ENCODE data around the gene PAGR1. TPM values are rescaled to one million over a fixed set of nuclear protein-coding genes. Genes with fewer than 3 reads are reported as not detected.

Gene PAGR1
- total and polyA plus RNA-seq, 9 of the 15 experiments (the other 6 are each of a cell fraction or from before 2014, with no cell fraction given) = 1.4 to 58.2 (median 16.8) TPM

DNA sequence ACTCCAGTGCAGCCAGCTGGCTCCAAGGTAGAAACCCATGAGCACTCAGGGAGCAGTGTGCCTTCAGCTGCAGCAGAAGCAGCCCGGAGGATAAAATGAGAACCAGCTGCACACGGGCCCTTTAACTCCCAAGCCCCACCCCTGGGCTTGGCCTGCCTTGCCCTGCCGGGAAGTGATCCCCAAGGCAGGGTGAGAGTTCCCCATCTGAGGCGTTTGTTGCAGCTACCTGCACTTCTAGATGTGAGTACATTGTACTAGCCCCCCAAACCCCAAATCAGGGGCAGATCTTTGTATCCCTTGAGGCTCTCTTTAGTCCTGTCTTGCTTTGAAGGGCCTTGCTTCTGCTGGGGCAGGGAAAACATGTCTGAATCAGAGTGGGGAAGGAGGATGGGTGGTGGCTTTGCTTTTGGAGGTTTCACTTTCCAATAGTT lies 4.3 kb downstream of the PAGR1 start, which contains the start of gene MVP (continued):
- TF ChIP-seq PTRF (tag; IDR thresholded peaks at IDR 0.05) = no peak
- TF ChIP-seq, protein P1, sequence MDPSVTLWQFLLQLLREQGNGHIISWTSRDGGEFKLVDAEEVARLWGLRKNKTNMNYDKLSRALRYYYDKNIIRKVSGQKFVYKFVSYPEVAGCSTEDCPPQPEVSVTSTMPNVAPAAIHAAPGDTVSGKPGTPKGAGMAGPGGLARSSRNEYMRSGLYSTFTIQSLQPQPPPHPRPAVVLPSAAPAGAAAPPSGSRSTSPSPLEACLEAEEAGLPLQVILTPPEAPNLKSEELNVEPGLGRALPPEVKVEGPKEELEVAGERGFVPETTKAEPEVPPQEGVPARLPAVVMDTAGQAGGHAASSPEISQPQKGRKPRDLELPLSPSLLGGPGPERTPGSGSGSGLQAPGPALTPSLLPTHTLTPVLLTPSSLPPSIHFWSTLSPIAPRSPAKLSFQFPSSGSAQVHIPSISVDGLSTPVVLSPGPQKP (CRISPR knock-in tag; IDR thresholded peaks at IDR 0.05) = no peak
- TF ChIP-seq NELFE (IDR thresholded peaks at IDR 0.05; ENCODE audit: insufficient read depth, insufficient read length) = no peak
- no peak for TF ChIP-seq ZNF584 (CRISPR knock-in tag; IDR thresholded peaks at IDR 0.05; ENCODE audit: low read depth)
- peak; percentile 66 to 91; a peak in 2 of 4 replicates for TF ChIP-seq SIN3A (IDR thresholded peaks at IDR 0.05; ENCODE audit: borderline replicate concordance in 2 of 2, control insufficient read depth in 1 of 2, low read depth in 2 of 2, low read length in 2 of 2)
- TF ChIP-seq STAT5B (CRISPR knock-in tag; IDR thresholded peaks at IDR 0.05) = no peak
- no peak for TF ChIP-seq EZH2 (IDR thresholded peaks at IDR 0.05; ENCODE audit: borderline replicate concordance, low read depth, low read length)
- no peak for TF ChIP-seq MAFG (tag; conservative IDR thresholded peaks at IDR 0.05)
- no peak for TF ChIP-seq RUNX1 (IDR thresholded peaks at IDR 0.05; ENCODE audit: low read depth)
- no peak for TF ChIP-seq ZNF609 (CRISPR knock-in tag; IDR thresholded peaks at IDR 0.05; ENCODE audit: borderline replicate concordance)
- TF ChIP-seq ZNF79 (CRISPR knock-in tag; IDR thresholded peaks at IDR 0.05; ENCODE audit: low read depth) = no peak

Data from K562 (cell line).